Liver (tissue), 3 donors: ENCODE measurements around the gene FBXO24.

Experiments
- ATF3 ChIP-seq: IDR thresholded peaks from 2 replicates; pipeline ENCODE4 v1.6.1; 2016; ENCODE audit warnings: antibody characterized with exemption
- CTCF ChIP-seq: fragments of 150-350 bp; IDR thresholded peaks from 2 replicates; pipeline ENCODE4 v1.5.1; 2017; ENCODE audit warnings: improper control_type of control experiment, low read depth, low read length; ENCODE audit not compliant: missing input control
- FOXA1 ChIP-seq: IDR thresholded peaks from 2 replicates; pipeline ENCODE4 v1.6.1; 2016; ENCODE audit warnings: antibody characterized with exemption
- FOXA2 ChIP-seq: IDR thresholded peaks from 2 replicates; pipeline ENCODE4 v1.6.1; 2016; ENCODE audit warnings: antibody characterized with exemption
- GABPA ChIP-seq, 2 donors: IDR thresholded peaks in 1 of 2; conservative IDR thresholded peaks in 1 of 2; 2 replicates each; pipeline ENCODE4 v1.6.1; 2016; ENCODE audit warnings: antibody characterized with exemption in 2 of 2, mild to moderate bottlenecking in 1 of 2, moderate library complexity in 1 of 2
- NR2F2 ChIP-seq: IDR thresholded peaks from 2 replicates; pipeline ENCODE4 v1.6.1; 2016; ENCODE audit warnings: antibody characterized with exemption
- RAD21 ChIP-seq, 2 donors: IDR thresholded peaks; 2 replicates each; pipeline ENCODE4 v1.6.1; 2016; ENCODE audit warnings: antibody characterized with exemption in 2 of 2, mild to moderate bottlenecking in 2 of 2
- REST ChIP-seq: IDR thresholded peaks from 2 replicates; pipeline ENCODE4 v1.6.1; 2016; ENCODE audit warnings: antibody characterized with exemption, mild to moderate bottlenecking
- RXRA ChIP-seq, 2 donors: IDR thresholded peaks; 2 replicates each; pipeline ENCODE4 v1.6.1; 2017 to 2018; ENCODE audit warnings: antibody characterized with exemption in 2 of 2, mild to moderate bottlenecking in 1 of 2
- SP1 ChIP-seq: IDR thresholded peaks from 2 replicates; pipeline ENCODE4 v1.6.1; 2018; ENCODE audit warnings: antibody characterized with exemption, mild to moderate bottlenecking
- TAF1 ChIP-seq: conservative IDR thresholded peaks from 2 replicates; pipeline ENCODE4 v1.6.1; 2016; ENCODE audit warnings: antibody characterized with exemption, mild to moderate bottlenecking
- TF ChIP-seq, protein P1 (sequence below): IDR thresholded peaks from 2 replicates; pipeline ENCODE4 v1.6.1; 2016; ENCODE audit warnings: antibody characterized with exemption
- donor health status: healthy.
- donor health status: healthy.

- TF ChIP-seq TAF1 (no peak), CTCF (no peak), GABPA (IDR thresholded peaks at IDR 0.05 in 1 of 2, conservative IDR thresholded peaks at IDR 0.05 in 1 of 2) (no peak), ATF3 (no peak), REST (no peak), SP1 (no peak), RXRA (IDR thresholded peaks at IDR 0.05) (no peak), RAD21 (IDR thresholded peaks at IDR 0.05) (no peak), NR2F2 (no peak), FOXA2 (no peak), FOXA1 (no peak)
- TF ChIP-seq, protein P1, sequence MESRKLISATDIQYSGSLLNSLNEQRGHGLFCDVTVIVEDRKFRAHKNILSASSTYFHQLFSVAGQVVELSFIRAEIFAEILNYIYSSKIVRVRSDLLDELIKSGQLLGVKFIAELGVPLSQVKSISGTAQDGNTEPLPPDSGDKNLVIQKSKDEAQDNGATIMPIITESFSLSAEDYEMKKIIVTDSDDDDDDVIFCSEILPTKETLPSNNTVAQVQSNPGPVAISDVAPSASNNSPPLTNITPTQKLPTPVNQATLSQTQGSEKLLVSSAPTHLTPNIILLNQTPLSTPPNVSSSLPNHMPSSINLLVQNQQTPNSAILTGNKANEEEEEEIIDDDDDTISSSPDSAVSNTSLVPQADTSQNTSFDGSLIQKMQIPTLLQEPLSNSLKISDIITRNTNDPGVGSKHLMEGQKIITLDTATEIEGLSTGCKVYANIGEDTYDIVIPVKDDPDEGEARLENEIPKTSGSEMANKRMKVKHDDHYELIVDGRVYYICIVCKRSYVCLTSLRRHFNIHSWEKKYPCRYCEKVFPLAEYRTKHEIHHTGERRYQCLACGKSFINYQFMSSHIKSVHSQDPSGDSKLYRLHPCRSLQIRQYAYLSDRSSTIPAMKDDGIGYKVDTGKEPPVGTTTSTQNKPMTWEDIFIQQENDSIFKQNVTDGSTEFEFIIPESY = no peak
These were observed 3.5 kb upstream of the FBXO24 start for GRCh38 chr7:100582650-100583049.
